HG03064 (cell line): ENCODE data around the gene RNF152.

ENCODE experiments used
- ATAC-seq: cut with Tn5 transposase; IDR thresholded peaks from one replicate; pipeline ENCODE4 v1.9.1; 2021; ENCODE audit warnings: low read depth; ENCODE audit not compliant: unreplicated experiment

The RNF152 gene, protein sequence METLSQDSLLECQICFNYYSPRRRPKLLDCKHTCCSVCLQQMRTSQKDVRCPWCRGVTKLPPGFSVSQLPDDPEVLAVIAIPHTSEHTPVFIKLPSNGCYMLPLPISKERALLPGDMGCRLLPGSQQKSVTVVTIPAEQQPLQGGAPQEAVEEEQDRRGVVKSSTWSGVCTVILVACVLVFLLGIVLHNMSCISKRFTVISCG

DNA sequence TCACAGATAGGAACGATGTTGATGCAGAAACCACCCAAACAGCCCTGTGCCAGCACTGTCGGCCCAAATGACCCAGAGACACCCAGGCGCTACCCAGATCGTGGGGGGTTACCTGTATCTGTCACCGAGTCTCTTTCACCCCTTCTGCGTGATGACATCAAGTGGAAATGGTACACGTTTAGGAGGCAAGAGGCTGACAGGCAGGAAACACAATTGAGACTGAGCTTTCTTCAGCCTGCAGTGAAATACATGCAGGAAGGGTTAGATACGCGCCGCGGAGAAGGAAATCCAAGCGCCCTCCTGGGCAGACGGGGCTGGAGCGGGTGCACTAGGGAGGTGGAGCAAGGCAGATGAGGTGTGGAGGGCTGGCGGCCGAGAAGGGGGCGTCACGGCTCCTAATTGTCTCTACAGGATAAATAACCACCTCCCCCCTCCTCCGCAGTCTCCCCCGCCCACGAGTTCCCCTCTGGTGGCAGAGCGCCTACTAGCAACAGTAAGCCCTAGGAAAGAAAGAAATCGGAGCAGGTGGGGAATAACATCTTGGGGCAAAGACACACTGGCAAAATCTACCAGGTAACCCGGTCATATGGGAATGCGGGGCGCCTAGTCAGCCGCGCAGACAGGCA, at the start of gene RNF152:
Gene RNF152, minus strand, starts transcription at position 325 of the 626 bp plus-strand sequence. CDS start 76,544 bp downstream, outside the sequence.
- ATAC-seq: no peak

DNA sequence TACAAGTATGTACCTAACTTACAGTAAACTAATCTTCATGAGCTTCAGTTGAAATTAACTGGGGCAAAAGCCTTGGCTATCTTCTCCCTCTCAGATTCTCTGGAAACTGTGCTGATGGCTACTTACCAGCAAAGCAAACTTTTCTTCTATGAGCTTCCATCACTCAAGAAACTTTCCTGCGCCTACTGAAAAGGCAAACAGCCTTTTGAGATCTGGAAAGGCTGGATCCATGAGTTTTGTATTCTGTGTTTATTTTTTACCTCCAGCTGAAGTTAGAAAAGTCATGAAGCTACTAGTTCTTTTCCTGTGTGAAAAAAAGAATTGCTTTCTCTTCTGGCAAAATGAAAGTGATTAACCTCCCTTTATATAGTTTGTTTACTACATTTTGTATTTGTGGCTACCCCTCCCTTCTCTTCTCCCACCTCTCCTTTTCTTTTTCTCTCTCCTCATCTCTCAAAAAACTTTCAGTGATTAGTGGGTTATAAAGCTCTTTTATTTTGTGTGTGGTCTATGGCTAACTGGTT, 49.2 kb upstream of the RNF152 start:
- ATAC-seq: no peak

DNA sequence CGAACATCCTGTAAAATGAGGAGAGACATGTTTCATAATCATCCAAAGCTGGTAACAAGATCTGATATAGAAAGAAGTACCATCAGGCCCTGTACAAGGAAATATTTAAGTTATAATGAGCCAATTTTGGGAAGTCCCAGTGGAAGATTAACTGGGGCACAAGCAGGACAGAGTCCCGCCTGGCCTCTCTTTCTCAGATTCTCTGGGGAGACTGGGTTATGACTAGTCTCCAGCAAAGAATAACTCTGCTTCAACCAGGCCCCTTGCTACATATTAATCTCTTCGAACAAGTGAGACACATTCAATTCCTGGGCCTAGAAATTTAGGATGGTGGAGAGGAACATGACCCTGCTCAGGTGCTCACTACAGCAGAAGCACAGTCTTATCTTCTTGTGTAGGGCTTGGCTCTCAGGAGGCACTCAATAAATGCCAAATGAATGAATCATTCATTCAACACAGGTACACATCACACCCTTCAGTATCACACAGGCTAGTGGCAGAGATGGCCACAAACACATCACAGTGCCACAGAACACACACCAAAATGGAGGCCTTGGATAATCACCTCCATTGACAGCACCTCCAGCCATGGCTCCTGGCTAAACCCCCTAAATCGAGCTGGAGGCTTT, 46.4 kb upstream of the RNF152 start:
- no peak for ATAC-seq

DNA sequence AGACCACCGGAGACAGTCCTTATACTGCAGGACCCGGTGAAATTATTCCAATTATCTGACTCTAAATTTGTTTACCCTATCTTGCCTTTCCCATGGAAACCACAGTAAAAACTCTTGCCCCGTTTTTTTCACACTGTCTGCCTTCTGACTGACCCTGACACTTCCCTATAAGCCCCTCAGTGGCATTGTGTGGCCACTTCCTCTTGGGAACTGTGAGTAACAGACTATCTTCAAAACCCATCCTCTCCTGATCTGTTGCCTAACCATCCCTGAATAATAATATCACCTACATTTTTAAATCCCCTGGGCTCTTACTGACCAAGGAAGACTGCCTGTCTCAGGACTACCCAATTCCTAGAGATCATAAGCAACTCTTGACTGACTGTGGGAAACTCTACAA, 42.6 kb upstream of the RNF152 start:
- no peak for ATAC-seq

DNA sequence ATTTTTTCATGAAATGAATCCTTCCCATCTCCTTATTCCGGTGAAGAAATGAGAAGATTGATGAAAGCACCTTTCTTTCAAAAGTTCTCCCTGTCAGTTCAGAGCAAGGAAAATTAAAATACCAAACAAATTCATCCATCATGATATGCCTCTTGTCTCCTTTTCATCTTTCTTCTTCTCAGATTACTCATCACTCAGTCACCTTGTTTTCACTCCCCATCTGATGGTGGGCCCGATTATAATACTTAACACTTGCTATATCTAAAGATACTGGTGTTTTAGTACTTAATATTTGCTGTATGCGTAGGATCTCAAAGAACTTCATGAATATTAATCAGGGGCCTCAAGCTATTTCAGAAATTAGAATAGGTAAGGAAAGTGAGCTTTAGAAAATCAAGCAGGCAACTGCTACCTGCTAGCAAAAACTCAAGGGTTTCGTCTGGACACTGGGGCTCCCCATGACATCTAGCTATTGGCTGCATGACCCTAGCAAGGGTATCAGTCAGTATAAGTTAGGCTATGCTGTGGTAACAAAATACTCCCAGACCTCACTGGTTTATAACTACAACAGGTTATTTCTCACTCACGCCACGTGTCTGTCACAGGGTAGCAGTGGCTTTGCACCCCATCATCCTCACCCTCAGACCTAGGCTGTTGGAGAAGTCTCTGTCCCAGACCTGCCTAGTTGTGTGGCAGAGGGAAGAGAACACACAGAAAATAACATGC, 39.0 kb upstream of the RNF152 start:
- no peak for ATAC-seq

DNA sequence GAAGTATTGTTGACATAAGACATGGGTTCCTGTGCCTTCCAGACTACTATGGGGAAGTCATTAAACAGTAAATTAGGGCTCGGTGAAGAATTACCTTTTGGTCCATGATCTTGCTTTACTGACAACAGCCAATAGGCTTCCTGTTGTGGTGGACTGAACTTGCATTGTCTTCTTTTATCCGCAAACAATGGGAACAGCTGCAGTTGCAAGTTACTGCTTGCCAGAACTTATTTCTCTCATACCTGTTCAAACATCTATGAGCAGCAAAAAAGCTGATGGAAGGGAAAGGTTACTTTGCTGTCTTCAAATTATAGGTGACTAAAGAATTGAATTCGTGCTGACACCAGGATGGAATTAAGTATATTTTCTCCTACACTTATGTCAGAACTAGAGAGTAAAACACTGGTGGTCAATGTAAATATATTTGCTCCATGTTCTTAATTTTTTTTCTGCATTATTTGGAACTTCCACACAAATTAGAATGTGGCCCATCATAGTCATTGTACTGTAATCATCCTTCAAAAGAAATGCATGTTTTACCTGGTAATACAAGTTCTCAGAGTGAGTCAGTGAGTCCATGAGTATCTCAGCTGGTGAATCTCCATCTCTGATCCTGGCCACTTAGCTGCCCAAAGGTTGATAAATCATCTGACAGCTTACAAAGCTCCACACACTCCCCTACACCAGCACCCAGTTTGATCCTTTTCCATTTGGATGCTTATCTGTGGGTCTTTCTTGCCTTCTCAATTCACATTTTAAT, 37.3 kb upstream of the RNF152 start:
- ATAC-seq: no peak

DNA sequence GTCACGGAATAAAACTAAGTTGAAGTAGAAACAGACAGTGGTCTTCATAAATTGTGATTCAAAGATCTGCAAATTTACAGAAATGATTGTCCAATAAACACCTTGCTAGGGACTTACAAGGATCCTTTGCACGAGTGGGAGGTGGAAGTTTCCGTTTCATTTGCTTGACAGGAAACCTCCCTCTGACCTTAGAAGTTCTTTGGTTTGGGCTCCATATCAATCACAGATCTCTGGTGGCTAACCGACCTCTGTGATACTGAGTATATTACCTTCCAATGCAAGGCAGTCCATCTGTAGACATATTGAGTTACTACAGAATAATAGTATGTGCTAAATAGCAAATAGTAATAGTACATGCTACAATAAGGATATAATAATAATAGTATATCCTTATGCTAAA, 33.7 kb upstream of the RNF152 start:
- no peak for ATAC-seq

DNA sequence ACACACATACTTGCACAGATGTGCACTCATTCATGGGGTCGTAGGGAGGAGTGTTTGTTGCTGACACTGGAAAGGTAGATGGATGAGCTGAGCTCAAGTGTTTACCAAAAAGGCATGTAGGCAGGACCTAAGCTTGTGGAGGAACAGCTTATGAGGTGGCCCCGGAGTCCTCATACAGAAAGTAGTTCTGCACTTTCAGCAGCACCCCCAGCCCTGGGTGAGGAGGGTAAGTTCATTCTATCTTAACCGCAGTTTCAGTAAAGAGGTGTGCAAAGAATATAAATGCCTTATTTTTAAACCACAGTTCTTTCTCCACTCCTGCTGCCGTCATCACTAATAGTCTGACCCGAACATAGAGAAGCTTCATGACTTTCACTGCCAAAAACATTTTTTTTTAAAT, 31.7 kb upstream of the RNF152 start:
- no peak for ATAC-seq

DNA sequence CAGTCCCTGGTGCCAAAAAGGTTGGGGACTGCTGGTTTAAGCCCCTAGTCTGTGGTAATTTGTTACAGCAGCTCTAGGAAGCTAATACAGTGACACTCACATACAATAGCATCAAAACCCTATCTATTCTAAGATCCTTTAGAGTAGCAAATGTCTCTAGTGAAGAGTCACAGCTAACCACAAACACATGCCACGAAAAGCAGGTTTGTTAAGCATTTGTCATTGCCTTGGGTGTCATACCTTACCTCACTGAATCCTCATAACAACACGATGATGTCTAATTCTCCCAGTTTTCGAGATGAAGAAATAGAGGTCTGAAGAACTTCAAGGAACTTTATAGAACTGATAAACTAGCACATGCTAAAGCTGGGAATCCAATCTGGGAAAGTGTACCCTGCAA, 29.6 kb upstream of the RNF152 start:
- no peak for ATAC-seq

DNA sequence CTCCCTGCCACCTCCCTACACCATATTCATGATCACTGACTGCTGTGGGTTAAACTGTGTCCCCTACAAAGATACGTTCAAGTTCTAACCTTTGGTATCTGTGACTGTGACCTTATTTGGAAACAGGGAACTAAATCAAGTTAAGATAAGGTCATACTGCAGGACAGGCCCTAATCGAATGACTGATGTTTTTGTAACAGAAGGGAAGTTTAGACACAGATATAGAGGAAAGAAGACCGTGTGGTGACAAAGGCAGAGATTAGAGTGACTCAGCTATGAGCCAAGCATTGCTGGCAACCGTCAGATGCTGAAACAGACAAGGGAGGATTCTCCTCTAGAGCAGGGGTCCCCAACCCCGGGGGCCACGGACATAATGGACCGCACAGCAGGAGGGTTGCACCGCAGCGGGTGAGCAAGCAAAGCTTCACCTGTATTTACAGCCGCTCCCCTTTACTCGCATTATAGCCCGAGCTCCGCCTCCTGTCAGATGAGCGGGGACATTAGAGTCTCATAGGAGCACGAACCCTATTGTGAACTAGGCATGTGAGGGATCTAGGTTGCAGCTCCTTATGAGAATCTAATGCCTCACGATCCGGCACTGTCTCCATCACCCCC, 28.9 kb upstream of the RNF152 start:
- no peak for ATAC-seq

DNA sequence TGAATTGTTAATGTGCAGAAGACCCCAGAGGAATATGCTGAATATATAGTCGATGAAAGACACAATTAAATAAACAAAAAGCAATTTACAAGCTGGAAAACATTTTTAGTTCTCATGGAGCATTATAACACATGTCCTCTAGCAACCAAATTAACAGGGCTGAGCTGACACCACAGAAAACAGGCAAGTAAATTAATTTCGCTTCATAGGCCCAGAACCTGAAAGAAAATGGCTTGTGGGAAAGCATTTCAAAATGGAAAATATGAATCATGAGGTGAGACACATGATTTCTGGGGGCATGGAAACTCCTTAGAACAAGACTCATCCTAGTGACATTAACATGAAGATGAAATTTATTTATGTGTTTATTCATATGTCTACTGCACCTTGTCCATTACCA, 25.0 kb upstream of the RNF152 start:
- no peak for ATAC-seq

DNA sequence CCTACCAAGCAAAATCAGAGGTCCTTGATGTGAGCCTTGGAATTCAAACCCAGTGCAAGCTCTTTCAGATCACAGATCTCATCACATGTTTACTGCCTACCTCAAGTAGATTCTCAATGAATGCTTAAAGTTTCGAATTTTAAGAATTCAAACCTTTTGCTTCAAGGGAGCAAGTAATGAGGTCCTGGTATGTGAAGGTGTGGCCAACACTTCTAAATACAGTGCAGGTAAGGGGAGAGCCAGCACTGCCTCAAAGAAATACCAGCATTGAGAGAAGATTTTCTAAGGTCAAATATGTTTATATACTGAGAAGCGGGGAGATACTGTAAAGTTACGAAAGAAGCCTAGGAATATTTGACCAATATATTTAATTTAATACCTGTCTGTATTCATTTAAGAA, 19.7 kb upstream of the RNF152 start:
- no peak for ATAC-seq

DNA sequence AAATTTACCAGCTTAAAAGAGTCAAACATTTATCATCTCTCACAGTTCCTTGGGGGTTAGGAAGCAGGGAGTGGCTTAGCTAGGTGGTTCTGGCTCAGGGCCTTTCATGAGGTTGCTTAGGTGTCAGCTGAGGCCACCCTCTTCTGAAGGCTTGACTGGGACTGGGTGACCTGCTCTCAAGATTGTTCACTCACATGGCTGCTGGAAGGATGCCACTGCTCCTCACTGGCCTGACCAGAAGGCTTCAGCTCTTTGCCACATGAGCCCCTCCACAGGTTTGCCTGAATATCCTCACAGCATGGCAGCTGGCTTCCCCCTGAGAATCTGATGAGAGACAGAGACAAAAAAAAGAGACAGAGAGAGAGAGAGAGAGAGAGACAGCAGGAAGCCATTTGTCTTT, 17.3 kb upstream of the RNF152 start:
- ATAC-seq: no peak

DNA sequence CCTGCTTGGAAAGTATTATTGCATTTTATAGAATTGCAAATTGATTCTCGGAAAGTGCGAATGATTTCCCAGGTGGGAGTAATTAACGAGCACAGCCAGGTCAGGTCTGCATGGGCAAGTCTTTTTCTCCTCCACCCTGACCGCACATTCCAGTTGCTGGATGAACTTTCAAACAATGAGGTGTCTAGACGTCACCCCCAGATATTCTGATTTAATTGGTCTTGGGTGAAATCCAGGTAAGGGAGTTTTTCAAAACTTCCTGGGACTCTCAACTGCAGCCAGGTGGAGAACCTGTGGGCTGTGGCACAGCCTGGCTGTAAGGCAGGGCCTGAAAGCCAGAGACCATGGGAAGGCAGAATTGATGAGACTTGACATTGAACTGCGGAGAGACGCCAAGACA, 15.9 kb upstream of the RNF152 start:
- no peak for ATAC-seq

DNA sequence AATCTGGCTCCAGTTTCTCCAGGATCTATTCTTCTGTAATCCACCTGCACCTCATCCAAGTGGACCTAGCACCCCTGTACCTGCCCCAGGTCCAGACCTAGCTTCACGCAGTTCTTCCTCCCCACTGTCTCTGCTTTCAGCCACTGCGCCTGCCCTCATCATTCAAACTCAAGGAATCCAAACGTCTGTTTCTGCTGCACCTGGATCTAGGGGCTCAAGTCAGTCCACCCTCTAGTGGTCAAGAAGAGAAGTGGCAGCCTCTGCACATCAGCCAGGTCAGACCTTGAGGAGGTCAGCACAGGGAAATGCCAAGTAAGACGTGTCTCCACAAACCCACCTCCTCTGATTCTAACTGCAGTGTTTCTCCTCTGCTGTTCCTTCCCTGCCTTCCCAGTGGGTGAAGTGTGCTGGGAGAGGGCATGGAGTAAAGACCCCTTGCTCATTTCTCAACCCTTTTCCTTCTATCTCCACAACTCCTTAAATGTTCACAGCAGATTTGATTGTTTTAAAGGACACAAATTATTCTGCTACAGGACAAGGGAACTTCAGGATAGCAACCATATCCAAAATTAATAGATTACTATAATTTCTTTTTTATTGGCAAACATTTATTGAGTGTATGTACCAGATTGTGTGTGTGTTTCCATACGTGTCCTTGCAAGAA, 8.6 kb upstream of the RNF152 start:
- ATAC-seq: peak; percentile 89

DNA sequence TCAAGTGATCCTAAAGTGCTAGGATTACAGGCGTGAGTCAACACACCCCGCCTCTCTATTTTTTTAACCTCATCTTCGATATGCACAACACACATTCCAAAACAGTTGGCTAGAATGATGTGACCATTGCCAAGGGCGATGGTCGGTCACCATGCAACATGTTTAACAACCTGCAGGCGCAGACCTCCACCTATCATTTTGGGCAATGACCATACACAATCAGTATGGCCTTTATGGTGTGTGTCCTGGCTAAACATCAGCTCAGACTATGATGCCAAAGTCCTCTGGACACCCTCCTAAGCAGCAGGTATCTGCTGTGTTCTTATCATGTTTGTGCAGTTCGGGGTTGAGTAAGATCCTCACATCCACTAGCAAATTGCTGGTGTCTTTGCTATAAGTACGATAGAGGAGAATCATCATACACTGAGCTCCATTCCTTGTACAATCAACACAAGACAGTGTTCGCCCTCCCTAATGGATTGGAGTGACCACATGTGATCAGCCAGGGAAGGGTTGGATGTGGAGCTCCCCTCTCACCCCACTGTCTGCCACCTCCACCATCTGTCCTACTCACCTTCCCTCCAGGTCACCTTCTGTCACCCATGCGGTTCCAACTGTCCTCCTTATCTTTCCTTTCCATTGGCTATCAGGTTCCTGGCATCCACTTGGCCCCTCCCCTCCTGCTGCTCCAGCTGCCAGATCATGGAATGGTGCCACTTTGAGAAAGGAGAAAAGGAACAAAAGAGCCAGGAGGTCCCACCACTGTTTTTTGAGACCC, 7.9 kb upstream of the RNF152 start:
- no peak for ATAC-seq

DNA sequence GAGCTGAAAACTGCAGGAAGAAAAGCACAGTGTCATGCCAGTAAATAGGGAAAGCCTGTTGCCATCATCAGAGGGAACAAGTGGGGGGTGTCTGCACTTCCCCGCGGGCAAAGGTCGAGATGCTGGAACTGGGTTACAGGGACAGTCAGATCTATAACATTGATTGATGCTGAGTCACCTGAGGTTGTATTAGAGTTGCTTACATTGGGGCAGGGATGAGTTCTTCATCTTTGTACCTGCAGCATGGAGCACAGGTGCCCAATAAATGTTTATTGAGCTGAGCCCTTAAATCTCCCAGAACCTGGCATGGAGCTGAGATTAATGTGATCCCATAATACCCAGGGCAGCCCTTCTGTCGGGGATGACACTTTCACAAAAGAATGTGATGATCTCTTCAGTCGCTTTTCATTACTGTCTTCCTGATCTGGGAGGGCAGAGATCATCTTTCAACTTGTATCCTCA, 5.9 kb upstream of the RNF152 start:
- ATAC-seq: no peak

DNA sequence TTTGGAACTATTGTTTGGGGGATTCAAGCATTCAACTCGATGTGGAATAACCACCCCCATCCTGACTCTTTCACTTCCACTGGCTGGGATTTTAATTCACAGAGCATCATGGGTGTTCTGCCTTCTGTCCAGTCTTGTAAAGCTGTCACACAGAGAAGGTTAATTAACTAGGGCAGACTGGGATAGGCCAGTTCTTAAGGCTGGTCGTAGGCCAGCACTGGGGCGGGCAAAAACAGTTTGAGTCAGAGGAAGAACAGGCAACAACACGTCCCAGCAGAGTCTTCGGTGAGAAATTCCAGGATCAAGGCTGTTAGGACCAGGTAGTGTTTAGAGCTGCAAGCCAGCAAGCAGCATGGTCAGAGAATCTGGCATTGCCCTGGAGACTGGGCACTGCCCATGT, 4.0 kb upstream of the RNF152 start:
- no peak for ATAC-seq

DNA sequence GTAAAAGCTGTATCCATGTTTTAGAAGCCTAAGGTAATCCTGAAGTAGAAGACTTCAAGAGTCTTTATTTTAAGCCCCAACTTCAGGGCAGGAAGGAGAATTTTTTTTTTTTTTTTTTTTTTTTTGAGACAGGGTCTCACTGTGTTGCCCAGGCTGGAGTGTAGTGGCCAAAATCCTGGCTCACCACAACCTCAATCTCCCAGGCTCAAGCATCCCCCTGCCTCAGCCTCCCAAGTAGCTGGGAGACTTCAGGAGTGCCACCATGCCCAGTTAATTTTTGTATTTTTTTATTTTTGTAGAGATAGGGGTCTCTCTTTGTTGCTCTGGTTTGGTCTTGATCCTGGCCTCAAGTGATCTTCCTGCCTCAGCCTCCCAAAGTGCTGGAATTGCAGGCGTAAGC, 3.3 kb upstream of the RNF152 start:
- no peak for ATAC-seq
